NCI-H460 (cell line): ENCODE measurements around the gene MYPN. TPM values are rescaled to one million over a fixed set of nuclear protein-coding genes. Genes with fewer than 3 reads are reported as not detected.
A peak's percentile ranks its signal among the peaks of the same experiment; 100 is the strongest.
"Not testable (repeated sequence)": the region's sequence is repeated elsewhere in the genome, so short reads cannot be mapped to it uniquely, and the experiment has no call there.

Experiments used
- DNase-seq: peaks from one replicate; pipeline ENCODE4 v3.0.0-alpha.2; 2016; ENCODE audit warnings: low read depth; ENCODE audit errors: extremely low read depth
- total RNA-seq: library from RNA; depleted of rRNA; stranded (reverse); fragments of >200 nt; shearing (Covaris generic); gene quantifications from 2 replicates; pipeline ENCODE4 v1.2.3, GENCODE V29; 2014

Gene MYPN
- total RNA-seq, 1 experiment from 2014 or later = 5.4 TPM

- DNase-seq = no peak
These were observed 58.4 kb downstream of the MYPN start for GRCh38 chr10:68167586-68168189.

- no peak for DNase-seq
These were observed 62.3 kb downstream of the MYPN start for GRCh38 chr10:68171539-68172080.

- no peak for DNase-seq
These were observed 63.0 kb downstream of the MYPN start for GRCh38 chr10:68172324-68172723.

- no peak for DNase-seq
These were observed 66.7 kb downstream of the MYPN start for GRCh38 chr10:68175949-68176348.

- no peak for DNase-seq
These were observed 67.5 kb downstream of the MYPN start for GRCh38 chr10:68176797-68177196.

- DNase-seq = no peak
These were observed 69.3 kb downstream of the MYPN start for GRCh38 chr10:68178592-68178991.

- DNase-seq = no peak
These were observed 69.7 kb downstream of the MYPN start for GRCh38 chr10:68179016-68179415.

- no peak for DNase-seq
These were observed 71.2 kb downstream of the MYPN start for GRCh38 chr10:68180490-68180889.

GRCh38 chr10:68184546-68184945 lies 75.3 kb downstream of the MYPN start:
- no peak for DNase-seq

GRCh38 chr10:68185085-68185484 lies 75.8 kb downstream of the MYPN start:
- no peak for DNase-seq

- DNase-seq = no peak
These were observed 79.5 kb downstream of the MYPN start for GRCh38 chr10:68188835-68189234.

- DNase-seq = no peak
These were observed 82.8 kb downstream of the MYPN start for GRCh38 chr10:68192113-68192512.

GRCh38 chr10:68194290-68194689 lies 85.0 kb downstream of the MYPN start:
- no peak for DNase-seq

GRCh38 chr10:68195776-68196175 lies 86.5 kb downstream of the MYPN start:
- DNase-seq = not testable (repeated sequence)

- no peak for DNase-seq
These were observed 87.4 kb downstream of the MYPN start for GRCh38 chr10:68196701-68197100.

GRCh38 chr10:68202960-68203353 lies 93.7 kb downstream of the MYPN start:
- no peak for DNase-seq

GRCh38 chr10:68208424-68209042 lies 99.2 kb downstream of the MYPN start:
- DNase-seq = peak; percentile 88

- DNase-seq = no peak
These were observed 102.4 kb downstream of the MYPN start for GRCh38 chr10:68211669-68212068.

- peak; percentile 33 for DNase-seq
These were observed 103.5 kb downstream of the MYPN start for GRCh38 chr10:68212721-68213352.

- DNase-seq = no peak
These were observed 109.5 kb downstream of the MYPN start for GRCh38 chr10:68218786-68219185.

GRCh38 chr10:68221196-68221595 lies 111.9 kb downstream of the MYPN start:
- no peak for DNase-seq

- no peak for DNase-seq
These were observed 113.1 kb downstream of the MYPN start for GRCh38 chr10:68222391-68222790.
